Measurements from ENCODE around the gene ITPRID2.
"Not testable (repeated sequence)": the region's sequence is repeated elsewhere in the genome, so short reads cannot be mapped to it uniquely, and the experiment has no call there.

Gene ITPRID2

DNA sequence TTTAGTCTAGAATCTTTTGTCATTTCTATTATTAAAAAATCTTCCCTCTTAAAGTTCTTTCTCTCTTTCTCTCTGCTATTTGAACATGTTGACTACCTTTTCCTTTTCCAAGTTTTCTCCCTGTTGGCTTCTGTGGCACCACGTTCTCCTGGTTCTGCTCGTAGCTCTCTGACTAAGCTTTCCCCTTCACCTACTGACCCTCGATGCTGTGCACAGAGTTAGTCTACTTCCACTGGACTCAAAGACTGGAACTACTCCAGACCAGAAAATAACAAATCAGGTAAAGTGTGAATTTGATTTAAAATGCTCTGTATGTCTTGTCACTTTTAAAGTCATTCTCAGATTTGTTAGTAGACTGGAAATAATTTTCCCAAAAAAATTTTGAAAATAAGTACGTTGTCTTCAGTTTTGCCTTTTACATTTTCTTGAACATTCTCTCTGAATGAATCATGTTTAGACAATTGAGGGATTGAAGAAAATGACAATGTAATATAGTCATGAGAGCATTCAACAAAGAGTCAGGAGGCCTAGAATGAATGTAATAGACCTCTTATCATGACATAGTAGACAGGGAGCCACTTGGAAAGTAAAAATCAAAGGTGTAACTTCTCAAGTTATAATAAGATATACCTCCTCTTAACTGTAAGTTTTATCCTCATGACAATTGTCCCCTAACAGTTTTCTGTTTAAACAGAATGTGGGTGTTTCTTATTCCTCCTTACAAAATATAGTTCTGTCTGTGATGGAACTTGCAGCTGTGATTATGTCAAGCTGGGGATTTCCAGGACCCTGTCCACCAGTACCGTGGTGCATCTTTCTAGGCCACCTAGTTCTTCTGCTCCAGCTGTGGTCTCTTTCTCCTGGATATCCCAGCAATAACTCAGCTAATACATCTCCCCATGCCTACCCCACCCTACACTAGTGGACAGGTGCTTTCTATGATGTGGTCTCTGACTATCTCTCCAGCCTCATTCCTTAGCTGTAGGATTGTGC, 25.5 kb downstream of the ITPRID2 start:
- no peak for DNase-seq

DNA sequence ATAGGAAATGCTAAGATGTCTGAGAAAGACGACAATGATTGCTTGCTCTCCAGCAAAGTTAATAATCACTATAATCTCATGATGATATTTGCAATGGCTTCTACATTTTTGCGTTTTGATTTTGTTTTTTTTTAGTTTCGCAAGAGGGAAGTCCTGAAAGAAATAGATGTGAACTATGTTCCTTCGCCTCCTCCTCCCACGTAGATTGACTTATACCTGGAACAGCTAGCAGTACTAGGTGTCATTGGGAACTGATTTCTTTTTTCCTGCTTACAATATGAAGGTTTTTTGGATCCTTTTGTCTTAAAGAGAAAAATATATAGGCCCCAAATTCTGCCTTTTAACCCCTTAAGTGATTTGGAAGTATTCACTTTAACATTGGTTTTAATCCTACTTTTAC, 26.7 kb downstream of the ITPRID2 start:
- no peak for DNase-seq

GRCh38 chr2:181923121-181923520, 31.6 kb downstream of the ITPRID2 start:
- DNase-seq: no peak

DNA sequence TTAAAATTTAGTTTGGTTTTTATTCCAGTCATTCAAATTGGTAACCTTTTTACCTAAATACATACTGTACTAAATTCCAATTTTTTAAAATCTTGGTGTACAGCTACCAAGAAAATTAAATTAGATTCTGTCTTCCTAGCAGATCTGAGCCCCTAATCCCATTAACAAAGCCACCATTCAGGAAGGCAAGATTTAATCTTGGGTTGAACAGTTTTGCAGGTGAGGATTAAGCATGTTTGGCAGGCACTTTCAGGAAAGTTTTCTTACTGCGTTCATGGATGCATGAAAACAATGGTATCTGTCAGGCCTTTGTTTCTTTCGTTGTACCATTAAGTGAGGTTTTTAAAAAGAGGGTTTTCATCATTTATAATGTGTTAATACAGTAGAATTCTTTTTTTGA, 32.8 kb downstream of the ITPRID2 start:
- no peak for DNase-seq

DNA sequence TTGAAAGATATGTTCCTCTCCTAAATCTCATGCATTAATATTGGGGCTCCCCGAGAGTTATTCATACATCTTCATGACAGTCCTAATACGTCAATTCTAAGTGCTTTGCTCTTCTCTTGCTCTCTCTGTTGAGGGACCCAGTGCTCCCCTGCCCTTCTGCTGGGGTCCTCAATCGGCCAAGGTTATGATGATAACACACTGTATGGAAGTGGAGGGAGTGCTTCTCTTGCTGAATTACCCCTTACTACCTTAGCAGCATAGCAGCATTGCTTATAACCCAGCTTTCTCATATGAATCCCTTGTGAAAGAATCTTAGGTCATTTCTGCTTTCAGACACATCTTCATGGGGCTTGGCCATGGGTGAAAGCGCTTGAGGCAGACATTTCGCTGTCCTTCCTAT, 43.2 kb downstream of the ITPRID2 start:
- no peak for DNase-seq

DNA sequence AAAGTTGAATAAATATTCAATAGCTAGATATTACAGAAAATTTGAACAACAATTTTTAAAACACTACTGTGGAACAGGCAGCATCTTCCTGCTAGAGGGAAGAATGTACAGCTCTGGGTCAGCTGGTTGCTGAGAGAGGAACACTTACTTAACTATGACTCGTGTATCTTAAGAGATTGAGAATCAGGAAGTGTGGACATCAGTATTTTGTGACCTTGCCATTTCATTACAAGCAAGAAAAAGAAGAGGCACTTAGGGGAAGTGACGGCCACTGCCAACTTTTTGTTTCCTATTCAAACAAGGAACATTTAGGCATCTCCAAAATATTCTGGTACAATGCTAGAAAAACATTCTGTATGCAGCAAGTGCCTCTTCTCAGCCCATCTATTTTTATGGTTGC, 45.9 kb downstream of the ITPRID2 start:
- no peak for DNase-seq

DNA sequence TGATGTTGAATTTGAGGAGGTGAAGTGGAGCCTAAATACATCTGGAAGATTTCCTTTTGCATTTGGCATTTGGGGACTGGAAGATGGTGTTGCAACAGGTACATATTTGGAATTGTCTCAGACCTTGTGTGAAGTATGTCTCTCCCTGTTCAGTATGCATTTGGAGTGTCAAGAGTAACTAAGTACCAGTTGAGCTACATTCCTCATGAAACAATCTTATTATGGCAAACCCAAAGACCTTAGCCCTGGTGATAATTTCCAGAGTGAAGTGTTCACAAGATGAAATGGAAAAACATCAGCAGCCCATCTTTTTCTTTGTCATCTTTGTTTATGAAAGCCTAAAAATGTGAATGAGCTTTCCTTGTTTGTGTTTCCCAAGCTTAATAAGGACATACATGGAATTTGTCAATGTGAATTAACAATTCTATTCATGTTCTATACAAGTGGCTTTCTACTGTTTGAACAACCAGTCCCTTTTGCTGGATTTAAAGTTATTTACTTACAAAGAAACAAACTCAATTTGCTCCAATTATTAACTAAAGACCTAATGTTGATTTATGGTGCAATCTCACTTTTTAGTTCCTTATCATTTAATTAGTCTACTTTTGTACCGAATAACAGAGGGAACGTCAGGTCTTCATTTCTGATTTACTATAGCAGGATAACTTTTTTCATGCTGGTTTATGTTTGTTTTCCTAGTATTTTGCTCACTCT, 52.0 kb downstream of the ITPRID2 start:
- no peak for DNase-seq

- DNase-seq: no peak
Observed at GRCh38 chr2:181944164-181944913, 52.8 kb downstream of the ITPRID2 start.

GRCh38 chr2:181944914-181945291, 53.4 kb downstream of the ITPRID2 start:
- DNase-seq: no peak

- DNase-seq: no peak
Observed at GRCh38 chr2:181946444-181947127, 55.1 kb downstream of the ITPRID2 start.

- DNase-seq: no peak
Observed at GRCh38 chr2:181947273-181947672, 55.7 kb downstream of the ITPRID2 start.

- DNase-seq: no peak
Observed at GRCh38 chr2:181948227-181948626, 56.7 kb downstream of the ITPRID2 start.

GRCh38 chr2:181949047-181949446, 57.5 kb downstream of the ITPRID2 start:
- no peak for DNase-seq

DNA sequence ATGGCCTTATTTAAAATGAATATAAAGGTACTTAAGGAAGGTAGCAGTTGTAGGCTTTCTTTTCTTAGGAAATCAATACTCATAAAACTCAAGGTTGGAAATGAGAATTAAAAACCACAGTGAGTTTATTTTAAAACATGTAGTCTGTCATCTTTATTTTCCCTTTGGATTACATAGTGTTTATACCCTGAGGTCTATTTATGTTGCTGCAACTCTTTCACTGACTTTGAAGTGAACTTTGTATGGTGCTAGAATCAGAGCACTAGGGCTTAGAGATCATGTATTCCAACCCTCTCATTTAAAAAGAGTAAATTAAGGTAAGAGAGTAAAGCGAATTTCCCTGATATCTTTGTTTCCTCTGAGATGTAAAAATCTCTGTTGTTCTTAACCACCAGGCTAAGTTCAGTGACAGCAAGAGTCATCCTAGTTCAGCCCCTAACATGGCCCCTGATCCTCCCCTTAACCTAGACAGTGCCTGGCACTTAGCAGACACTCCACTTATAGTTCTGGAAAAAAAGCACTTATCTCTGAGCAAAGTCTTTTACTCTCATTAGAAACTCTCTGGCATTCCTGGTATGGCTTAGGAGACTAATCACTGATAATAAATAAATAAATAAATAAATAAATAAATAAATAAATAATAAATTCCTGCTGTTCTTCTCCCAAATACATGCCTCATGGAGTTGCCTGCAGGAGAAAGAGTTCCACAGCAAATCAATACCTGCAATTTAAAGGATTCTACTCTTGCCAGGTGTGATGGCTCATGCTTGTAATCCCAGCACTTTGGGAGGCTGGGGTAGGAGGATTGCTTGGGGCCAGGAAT, 61.1 kb downstream of the ITPRID2 start:
- DNase-seq: no peak

DNA sequence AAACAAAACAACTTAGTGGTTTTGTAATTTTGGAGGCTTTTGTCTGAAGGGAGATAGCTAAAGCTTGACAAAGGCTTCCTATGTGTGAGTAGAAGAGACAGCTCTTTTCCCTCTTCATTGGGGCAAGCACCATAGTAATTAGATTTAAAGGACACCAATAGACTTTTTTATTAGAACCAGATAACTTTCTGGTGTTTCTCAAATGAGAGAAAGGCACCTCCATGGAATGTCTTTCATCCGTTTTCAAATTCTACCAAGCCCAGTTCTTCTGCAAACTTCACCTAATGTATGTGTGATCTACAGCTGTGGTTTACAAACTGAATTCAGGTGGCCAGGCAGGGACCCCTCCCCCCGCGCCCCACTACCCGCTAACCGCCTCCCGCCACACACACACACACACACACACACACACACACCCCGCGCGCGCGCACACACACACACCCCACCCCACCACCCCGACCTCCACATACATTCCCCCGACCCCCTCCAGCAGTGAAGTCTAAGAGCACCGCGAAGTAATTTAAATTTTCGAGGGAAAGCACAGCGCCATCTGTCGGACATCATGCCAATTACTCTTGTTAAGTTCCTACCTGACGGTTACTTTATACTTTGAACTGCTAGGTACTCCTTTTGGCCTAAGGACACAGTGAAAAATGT, 62.5 kb downstream of the ITPRID2 start:
- DNase-seq: peak; percentile 65

DNA sequence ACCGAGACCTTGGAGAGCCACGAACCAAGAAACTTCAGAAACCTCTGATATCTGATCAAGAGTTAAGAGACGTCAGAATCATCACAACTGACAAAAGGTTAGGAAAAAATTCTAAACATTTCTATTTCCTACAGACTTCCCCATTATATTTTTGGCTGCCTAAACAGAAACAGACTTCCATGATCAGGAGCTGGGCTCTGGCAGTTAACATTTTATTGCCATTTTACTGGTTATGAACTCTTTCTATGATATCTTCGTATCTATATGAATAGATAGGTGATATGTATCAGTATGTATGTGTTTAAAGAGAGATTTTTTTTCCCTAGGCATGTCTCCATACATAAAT, 63.0 kb downstream of the ITPRID2 start:
- no peak for DNase-seq

GRCh38 chr2:181955010-181955409, 63.5 kb downstream of the ITPRID2 start:
- no peak for DNase-seq

- not testable (repeated sequence) for DNase-seq
Observed at GRCh38 chr2:181955866-181956265, 64.3 kb downstream of the ITPRID2 start.

DNA sequence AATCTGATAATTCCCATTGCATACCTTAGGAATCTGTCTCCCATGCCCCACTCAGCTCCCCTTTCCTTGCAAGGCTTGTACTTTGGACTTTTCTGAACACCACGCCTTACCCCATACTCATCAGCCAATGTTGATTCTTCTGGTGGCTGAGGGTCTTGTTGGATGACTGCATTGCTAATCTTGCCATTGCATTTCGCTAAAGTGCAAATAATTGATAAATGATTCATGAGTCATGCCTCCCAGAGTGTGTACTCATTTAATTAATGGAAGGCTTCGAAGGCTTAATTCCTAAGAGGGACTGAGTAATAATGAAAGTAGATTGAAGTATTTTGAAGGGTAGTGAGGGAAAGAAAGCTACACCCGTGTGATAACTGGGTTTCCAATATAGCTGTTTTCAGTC, 66.1 kb downstream of the ITPRID2 start:
- no peak for DNase-seq

DNA sequence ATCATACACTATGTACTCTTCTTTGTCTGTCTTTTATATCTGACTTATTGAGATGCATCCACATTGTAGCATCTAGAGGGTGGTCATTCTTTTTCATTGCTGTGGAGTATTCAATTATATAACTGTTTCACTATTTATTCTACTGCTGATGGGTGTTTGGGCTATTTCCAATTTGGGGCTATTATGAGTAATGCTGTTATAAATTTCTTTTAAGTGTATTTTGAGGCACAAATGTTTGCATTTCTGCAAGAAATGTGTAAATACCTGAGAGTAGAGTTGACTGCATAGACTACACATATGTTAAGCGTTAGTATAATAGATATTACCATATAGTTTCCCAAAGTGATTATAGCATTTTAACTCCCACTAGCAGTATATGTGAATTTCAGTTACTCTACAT, 67.2 kb downstream of the ITPRID2 start:
- DNase-seq: no peak

GRCh38 chr2:181959508-181959907, 68.0 kb downstream of the ITPRID2 start:
- no peak for DNase-seq
